ENCODE results near the gene GPC6.

GPC6 gene

DNA sequence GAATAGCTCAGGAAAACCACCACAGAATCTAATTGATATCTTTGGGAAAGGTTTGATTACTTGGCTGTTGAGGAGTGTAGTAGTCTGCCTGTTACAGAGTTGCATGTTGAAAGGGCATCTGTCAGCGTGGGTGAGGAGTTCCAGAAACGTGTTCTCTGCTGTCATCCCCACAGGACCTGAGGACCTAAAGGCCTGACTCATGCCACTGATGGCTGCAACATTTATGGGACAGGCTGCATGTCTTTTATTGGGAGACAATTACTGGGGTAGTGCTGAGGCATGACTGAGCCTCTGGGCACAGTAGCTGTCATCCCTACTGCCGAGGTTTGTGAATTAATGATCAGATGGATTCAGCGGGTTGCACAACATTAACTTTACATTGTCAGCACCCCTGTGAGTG is 525.9 kb downstream of the GPC6 start:
- Histone ChIP-seq H2AK5ac (ENCODE audit: low read length) (no peak overlapping the region), H4K91ac (ENCODE audit: low read depth, low read length) (no peak overlapping the region), H3K79me2 (ENCODE audit: control insufficient read depth, insufficient read depth, low read length, poor library complexity) (no peaks in the 10 kb centered on the region), H3K9me3 (ENCODE audit: insufficient read depth, low read depth, low read length) (no peaks in the 10 kb centered on the region), H4K8ac (ENCODE audit: low read depth, low read length) (no peak overlapping the region), H3K4me1 (ENCODE audit: control insufficient read depth in 1 of 2, insufficient read depth in 2 of 2, low read length in 2 of 2) (peaks cover 0 to 5% of the 10 kb centered on the region in 2 experiments), H2AFZ (ENCODE audit: insufficient read depth, low read length, poor library complexity) (no peak overlapping the region), H3K14ac (ENCODE audit: low read length) (no peak overlapping the region), H2BK12ac (ENCODE audit: low read length) (no peak overlapping the region), H3K27me3 (ENCODE audit: insufficient read depth, low read length) (no peaks in the 10 kb centered on the region), H3K4ac (ENCODE audit: low read depth, low read length) (no peak overlapping the region), H3K4me3 (ENCODE audit: low read depth, low read length) (no peak overlapping the region), H2BK5ac (ENCODE audit: low read depth, low read length, poor library complexity) (no peak overlapping the region), H3K9ac (ENCODE audit: low read length) (no peak overlapping the region), H3K23ac (ENCODE audit: low read length) (no peak overlapping the region), H4K12ac (ENCODE audit: low read depth, low read length) (no peak overlapping the region), H3K79me1 (ENCODE audit: low read length) (peaks cover 3% of the 10 kb centered on the region), H3K4me2 (ENCODE audit: low read length) (no peak overlapping the region), H3K27ac (ENCODE audit: low read depth, low read length) (no peak overlapping the region), H3K18ac (ENCODE audit: low read length) (no peak overlapping the region), H3K36me3 (ENCODE audit: control insufficient read depth in 1 of 2, insufficient read depth in 2 of 2, low read length in 2 of 2) (no peaks in the 10 kb centered on the region), H2BK120ac (ENCODE audit: insufficient read depth, low read length, poor library complexity) (no peak overlapping the region)
- DNase-seq = no peak
- whole genome bisulfite sequencing (ENCODE audit: extremely low coverage, insufficient coverage, insufficient read length) = no CpG with 5 or more reads among the region's 4 CpGs

DNA sequence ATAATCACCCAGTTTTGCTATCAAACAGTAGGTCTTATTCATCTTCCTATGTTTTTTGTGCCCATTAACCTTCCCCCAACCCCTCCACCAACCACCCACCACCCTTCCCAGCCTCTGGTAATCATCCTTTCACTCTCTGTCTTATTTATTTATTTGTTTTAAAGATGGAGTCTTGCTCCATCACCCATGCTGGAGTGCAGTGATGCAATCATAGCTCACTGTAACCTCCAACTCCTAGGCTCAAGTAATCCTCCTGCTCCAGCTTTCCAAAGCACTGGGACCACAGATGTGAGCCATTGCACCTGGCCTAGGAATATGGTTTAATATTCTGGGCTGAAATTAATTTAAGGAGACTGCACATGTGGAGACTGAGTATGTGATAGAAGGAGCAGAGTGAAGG is 527.0 kb downstream of the GPC6 start:
- no peak overlapping the region for H2AK5ac ChIP-seq (ENCODE audit: low read length)

DNA sequence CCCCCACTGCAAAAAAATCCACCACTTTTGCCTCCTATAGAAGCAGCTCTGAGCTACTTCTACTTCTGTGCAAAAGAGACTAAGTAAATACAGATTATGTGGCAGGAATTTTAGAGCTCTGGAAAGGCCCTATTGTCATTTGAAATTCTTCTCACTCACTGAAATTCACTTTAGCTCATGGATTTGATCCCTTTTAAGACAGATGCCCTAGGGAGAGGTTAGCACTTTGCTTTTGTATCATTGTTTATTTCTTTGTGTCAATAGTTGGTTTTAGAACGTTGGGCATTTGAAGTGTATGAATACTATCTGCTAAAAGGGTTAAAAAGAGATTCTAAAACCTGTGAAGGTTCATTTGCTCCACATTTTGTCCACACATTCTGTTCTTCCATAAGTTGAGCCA is 528.7 kb downstream of the GPC6 start:
- no peak for DNase-seq
- Histone ChIP-seq H2BK12ac (ENCODE audit: low read length) (no peak overlapping the region), H2AFZ (ENCODE audit: insufficient read depth, low read length, poor library complexity) (no peak overlapping the region), H2AK5ac (ENCODE audit: low read length) (no peak overlapping the region), H3K9ac (ENCODE audit: low read length) (peak overlapping the region; percentile 27), H3K4me3 (ENCODE audit: low read depth, low read length) (no peak overlapping the region), H3K36me3 (ENCODE audit: control insufficient read depth in 1 of 2, insufficient read depth in 2 of 2, low read length in 2 of 2) (no peaks in the 10 kb centered on the region), H3K27ac (ENCODE audit: low read depth, low read length) (no peak overlapping the region), H4K12ac (ENCODE audit: low read depth, low read length) (no peak overlapping the region), H2BK120ac (ENCODE audit: insufficient read depth, low read length, poor library complexity) (no peak overlapping the region), H3K23ac (ENCODE audit: low read length) (no peak overlapping the region), H4K91ac (ENCODE audit: low read depth, low read length) (no peak overlapping the region), H3K18ac (ENCODE audit: low read length) (no peak overlapping the region), H4K8ac (ENCODE audit: low read depth, low read length) (no peak overlapping the region), H3K9me3 (ENCODE audit: insufficient read depth, low read depth, low read length) (no peaks in the 10 kb centered on the region), H3K27me3 (ENCODE audit: insufficient read depth, low read length) (no peaks in the 10 kb centered on the region), H3K4me2 (ENCODE audit: low read length) (no peak overlapping the region), H3K4ac (ENCODE audit: low read depth, low read length) (no peak overlapping the region), H2BK5ac (ENCODE audit: low read depth, low read length, poor library complexity) (no peak overlapping the region), H3K79me2 (ENCODE audit: control insufficient read depth, insufficient read depth, low read length, poor library complexity) (no peaks in the 10 kb centered on the region), H3K14ac (ENCODE audit: low read length) (no peak overlapping the region), H3K79me1 (ENCODE audit: low read length) (peaks cover 5% of the 10 kb centered on the region), H3K4me1 (ENCODE audit: control insufficient read depth in 1 of 2, insufficient read depth in 2 of 2, low read length in 2 of 2) (peaks cover 0 to 5% of the 10 kb centered on the region in 2 experiments)
- WGBS (ENCODE audit: extremely low coverage, insufficient coverage, insufficient read length) = no CpG with 5 or more reads among the region's 1 CpG

More for the DNA sequence above, 527.0 kb downstream of the GPC6 start:
- no peak overlapping the region for H4K8ac ChIP-seq (ENCODE audit: low read depth, low read length)
- no peak overlapping the region for H3K23ac ChIP-seq (ENCODE audit: low read length)
- H4K91ac ChIP-seq (ENCODE audit: low read depth, low read length) = no peak overlapping the region
- no peaks in the 10 kb centered on the region for H3K36me3 ChIP-seq (ENCODE audit: control insufficient read depth in 1 of 2, insufficient read depth in 2 of 2, low read length in 2 of 2)
- no peak overlapping the region for H2BK12ac ChIP-seq (ENCODE audit: low read length)
- no peak overlapping the region for H3K18ac ChIP-seq (ENCODE audit: low read length)
- H3K4me3 ChIP-seq (ENCODE audit: low read depth, low read length) = no peak overlapping the region
- no peak overlapping the region for H3K9ac ChIP-seq (ENCODE audit: low read length)
- peaks cover 3% of the 10 kb centered on the region for H3K79me1 ChIP-seq (ENCODE audit: low read length)
- no peaks in the 10 kb centered on the region for H3K79me2 ChIP-seq (ENCODE audit: control insufficient read depth, insufficient read depth, low read length, poor library complexity)
- no peaks in the 10 kb centered on the region for H3K27me3 ChIP-seq (ENCODE audit: insufficient read depth, low read length)
- H3K4me1 ChIP-seq (ENCODE audit: control insufficient read depth in 1 of 2, insufficient read depth in 2 of 2, low read length in 2 of 2) = peaks cover 0 to 5% of the 10 kb centered on the region in 2 experiments
- H3K14ac ChIP-seq (ENCODE audit: low read length) = no peak overlapping the region
- no peak overlapping the region for H4K12ac ChIP-seq (ENCODE audit: low read depth, low read length)
- no peak overlapping the region for H3K27ac ChIP-seq (ENCODE audit: low read depth, low read length)
- no peaks in the 10 kb centered on the region for H3K9me3 ChIP-seq (ENCODE audit: insufficient read depth, low read depth, low read length)
- no peak overlapping the region for H3K4ac ChIP-seq (ENCODE audit: low read depth, low read length)
- H3K4me2 ChIP-seq (ENCODE audit: low read length) = no peak overlapping the region
- H2BK120ac ChIP-seq (ENCODE audit: insufficient read depth, low read length, poor library complexity) = no peak overlapping the region
- no peak for DNase-seq
- H2AFZ ChIP-seq (ENCODE audit: insufficient read depth, low read length, poor library complexity) = no peak overlapping the region
- no peak overlapping the region for H2BK5ac ChIP-seq (ENCODE audit: low read depth, low read length, poor library complexity)

DNA sequence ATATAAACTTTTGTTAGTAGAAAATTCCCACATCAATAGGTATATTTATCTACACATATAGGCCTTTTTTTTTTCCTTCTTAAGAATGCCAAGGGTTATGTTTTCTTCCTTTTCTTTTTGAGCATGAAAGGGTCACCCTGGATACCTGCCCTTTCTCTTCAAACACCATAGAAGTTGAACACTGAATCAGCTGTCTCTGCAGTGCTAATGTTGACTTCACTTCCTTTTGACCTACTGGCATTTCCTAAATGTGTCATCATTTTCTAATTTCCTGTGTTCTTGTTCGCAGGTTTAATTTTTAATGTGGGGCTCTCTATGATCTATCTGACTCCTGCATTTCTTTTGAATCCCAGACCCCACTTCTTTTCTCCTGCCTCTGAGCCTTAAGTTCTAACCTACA is 532.0 kb downstream of the GPC6 start:
- no peak overlapping the region for H4K8ac ChIP-seq (ENCODE audit: low read depth, low read length)
- no peak overlapping the region for H3K27ac ChIP-seq (ENCODE audit: low read depth, low read length)
- H3K79me1 ChIP-seq (ENCODE audit: low read length) = peaks cover 3% of the 10 kb centered on the region
- H3K79me2 ChIP-seq (ENCODE audit: control insufficient read depth, insufficient read depth, low read length, poor library complexity) = no peaks in the 10 kb centered on the region
- no peak overlapping the region for H3K18ac ChIP-seq (ENCODE audit: low read length)
- DNase-seq = no peak
- no peak overlapping the region for H2BK12ac ChIP-seq (ENCODE audit: low read length)
- H3K4me3 ChIP-seq (ENCODE audit: low read depth, low read length) = no peak overlapping the region
- H3K36me3 ChIP-seq (ENCODE audit: control insufficient read depth in 1 of 2, insufficient read depth in 2 of 2, low read length in 2 of 2) = no peaks in the 10 kb centered on the region
- H3K9me3 ChIP-seq (ENCODE audit: insufficient read depth, low read depth, low read length) = no peaks in the 10 kb centered on the region
- no peak overlapping the region for H3K23ac ChIP-seq (ENCODE audit: low read length)
- H2AFZ ChIP-seq (ENCODE audit: insufficient read depth, low read length, poor library complexity) = no peak overlapping the region
- no peak overlapping the region for H2BK5ac ChIP-seq (ENCODE audit: low read depth, low read length, poor library complexity)
- H3K9ac ChIP-seq (ENCODE audit: low read length) = no peak overlapping the region
- H3K4me1 ChIP-seq (ENCODE audit: control insufficient read depth in 1 of 2, insufficient read depth in 2 of 2, low read length in 2 of 2) = no peaks in the 10 kb centered on the region
- no peak overlapping the region for H4K91ac ChIP-seq (ENCODE audit: low read depth, low read length)
- no peak overlapping the region for H3K4ac ChIP-seq (ENCODE audit: low read depth, low read length)
- H2AK5ac ChIP-seq (ENCODE audit: low read length) = no peak overlapping the region
- H4K12ac ChIP-seq (ENCODE audit: low read depth, low read length) = no peak overlapping the region
- no peak overlapping the region for H2BK120ac ChIP-seq (ENCODE audit: insufficient read depth, low read length, poor library complexity)
- no peaks in the 10 kb centered on the region for H3K27me3 ChIP-seq (ENCODE audit: insufficient read depth, low read length)
- no peak overlapping the region for H3K14ac ChIP-seq (ENCODE audit: low read length)
- WGBS (ENCODE audit: extremely low coverage, insufficient coverage, insufficient read length) = no CpG with 5 or more reads among the region's 1 CpG
- H3K4me2 ChIP-seq (ENCODE audit: low read length) = no peak overlapping the region
